Mesendoderm (in vitro differentiated cells): Measurements from ENCODE around the gene HDHD3.
A peak's percentile ranks its signal among the peaks of the same experiment; 100 is the strongest.

Experiments
- DNase-seq: peaks from one replicate; pipeline ENCODE4 v3.0.0; 2013
- H2AK5ac ChIP-seq: 2 replicates; pipeline ENCODE4 v1.6.1; 2013; ENCODE audit warnings: low read length, inconsistent platforms
- H2BK120ac ChIP-seq: 2 replicates; pipeline ENCODE4 v1.6.1; 2013; ENCODE audit warnings: low read depth, mild to moderate bottlenecking, low read length, moderate library complexity, mixed read lengths
- H2BK15ac ChIP-seq: replicated peaks from 2 replicates; pipeline ENCODE4 v1.6.1; 2013; ENCODE audit warnings: low read depth, mild to moderate bottlenecking, moderate library complexity
- H2BK5ac ChIP-seq: 2 replicates; pipeline ENCODE4 v1.6.1; 2013; ENCODE audit warnings: low read length, inconsistent platforms
- H3K18ac ChIP-seq: 2 replicates; pipeline ENCODE4 v1.6.1; 2013; ENCODE audit warnings: mild to moderate bottlenecking, low read length, mixed read lengths
- H3K23ac ChIP-seq: one replicate; pipeline ENCODE4 v1.6.1; 2013; ENCODE audit warnings: low read length
- H3K27ac ChIP-seq: 2 replicates; pipeline ENCODE4 v1.5.1; 2013; ENCODE audit warnings: low read depth, mild to moderate bottlenecking, inconsistent platforms, low read length, moderate library complexity
- H3K27me3 ChIP-seq: 2 replicates; pipeline ENCODE4 v1.6.1; 2013; ENCODE audit warnings: low read length, control low read depth, mild to moderate bottlenecking, inconsistent platforms; ENCODE audit not compliant: insufficient read depth, poor library complexity
- H3K36me3 ChIP-seq: 2 replicates; pipeline ENCODE4 v1.6.1; 2013; ENCODE audit warnings: low read length, inconsistent platforms; ENCODE audit not compliant: control insufficient read depth, insufficient read depth
- H3K4ac ChIP-seq: one replicate; pipeline ENCODE4 v1.6.1; 2013; ENCODE audit warnings: low read depth, mild to moderate bottlenecking, low read length, moderate library complexity
- H3K4me1 ChIP-seq: 2 replicates; pipeline ENCODE4 v1.6.1; 2013; ENCODE audit warnings: low read depth, low read length, inconsistent platforms; ENCODE audit not compliant: control insufficient read depth
- H3K4me2 ChIP-seq: 2 replicates; pipeline ENCODE4 v1.6.1; 2013; ENCODE audit warnings: low read length
- H3K4me3 ChIP-seq: 2 replicates; pipeline ENCODE4 v1.5.1; 2013; ENCODE audit warnings: mild to moderate bottlenecking, low read length
- H3K56ac ChIP-seq: one replicate; pipeline ENCODE4 v1.6.1; 2013; ENCODE audit warnings: low read length
- H3K79me1 ChIP-seq: 2 replicates; pipeline ENCODE4 v1.6.1; 2013; ENCODE audit warnings: low read length, inconsistent platforms
- H3K79me2 ChIP-seq: 2 replicates; pipeline ENCODE4 v1.6.1; 2013; ENCODE audit warnings: mild to moderate bottlenecking, low read length; ENCODE audit not compliant: control insufficient read depth, insufficient read depth
- H3K9ac ChIP-seq: 2 replicates; pipeline ENCODE4 v1.6.1; 2013; ENCODE audit warnings: low read length, inconsistent platforms
- H4K5ac ChIP-seq: one replicate; pipeline ENCODE4 v1.6.1; 2013; ENCODE audit warnings: low read length
- H4K8ac ChIP-seq: one replicate; pipeline ENCODE4 v1.6.1; 2013; ENCODE audit warnings: low read depth, mild to moderate bottlenecking, control low read depth, low read length, moderate library complexity
- WGBS: extraction: QIAGEN DNeasy Blood & Tissue Kit; methylation state at CpG from one replicate; pipeline ENCODE4 v1.1.7; 2013; ENCODE audit warnings: low lambda C conversion rate, missing lambda C conversion rate; ENCODE audit not compliant: insufficient coverage; ENCODE audit errors: extremely low coverage; 5-methylcytosine and 5-hydroxymethylcytosine counted together

The HDHD3 gene

GRCh38 chr9:113403646-113404045 is 26.9 kb upstream of the HDHD3 start:
- no peaks in the 10 kb centered on the region for H3K4me1 ChIP-seq
- no peak overlapping the region for H2AK5ac ChIP-seq
- no peak overlapping the region for H3K56ac ChIP-seq
- H3K4ac ChIP-seq, result no peak overlapping the region
- no peaks in the 10 kb centered on the region for H3K27me3 ChIP-seq
- H3K23ac ChIP-seq, result no peak overlapping the region
- peaks cover 4% of the 10 kb centered on the region for H3K79me1 ChIP-seq
- H2BK120ac ChIP-seq, result no peak overlapping the region
- H4K8ac ChIP-seq, result no peak overlapping the region
- H3K4me2 ChIP-seq, result no peak overlapping the region
- DNase-seq, result no peak
- no peak overlapping the region for H3K9ac ChIP-seq
- WGBS, result no CpG with 5 or more reads among the region's 2 CpGs
- H3K27ac ChIP-seq, result no peak overlapping the region
- H3K36me3 ChIP-seq, result peaks cover 8% of the 10 kb centered on the region
- no peak overlapping the region for H2BK15ac ChIP-seq
- H3K79me2 ChIP-seq, result peaks cover 6% of the 10 kb centered on the region
- no peak overlapping the region for H3K4me3 ChIP-seq
- H3K18ac ChIP-seq, result no peak overlapping the region
- no peak overlapping the region for H4K5ac ChIP-seq
- H2BK5ac ChIP-seq, result no peak overlapping the region

- Histone ChIP-seq H3K4me3 (peak within 1 kb of the TSS; percentile 86), H3K23ac (no peak within 1 kb of the TSS), H4K5ac (no peak within 1 kb of the TSS), H3K56ac (peak within 1 kb of the TSS; percentile 92), H3K27me3 (no peaks in the 10 kb centered on the region), H3K4ac (no peak within 1 kb of the TSS), H3K4me1 (no peaks in the 10 kb centered on the region), H3K4me2 (peak within 1 kb of the TSS; percentile 48), H2BK120ac (no peak within 1 kb of the TSS), H4K8ac (no peak within 1 kb of the TSS), H3K18ac (peak within 1 kb of the TSS; percentile 19), H3K27ac (peak within 1 kb of the TSS; percentile 61), H3K79me2 (no peaks in the 10 kb centered on the region), H2AK5ac (no peak within 1 kb of the TSS), H2BK5ac (no peak within 1 kb of the TSS), H3K79me1 (no peaks in the 10 kb centered on the region), H3K36me3 (no peaks in the 10 kb centered on the region), H3K9ac (peak within 1 kb of the TSS; percentile 90), H2BK15ac (peak within 1 kb of the TSS; percentile 13)
- WGBS, result no CpG with 5 or more reads among the region's 50 CpGs
- peak; percentile 99 for DNase-seq
Measured at GRCh38 chr9:113401027-113401792, 24.4 kb upstream of the HDHD3 start, which contains the start of gene ALAD. Gene ALAD, minus strand, starts transcription at chr9:113401284. Its CDS starts 7,725 bp downstream, at chr9:113393559.

- no CpG with 5 or more reads among the region's 3 CpGs for WGBS
- H3K4me3 ChIP-seq, result no peak overlapping the region
Measured at GRCh38 chr9:113399646-113400200, 22.9 kb upstream of the HDHD3 start.

DNA sequence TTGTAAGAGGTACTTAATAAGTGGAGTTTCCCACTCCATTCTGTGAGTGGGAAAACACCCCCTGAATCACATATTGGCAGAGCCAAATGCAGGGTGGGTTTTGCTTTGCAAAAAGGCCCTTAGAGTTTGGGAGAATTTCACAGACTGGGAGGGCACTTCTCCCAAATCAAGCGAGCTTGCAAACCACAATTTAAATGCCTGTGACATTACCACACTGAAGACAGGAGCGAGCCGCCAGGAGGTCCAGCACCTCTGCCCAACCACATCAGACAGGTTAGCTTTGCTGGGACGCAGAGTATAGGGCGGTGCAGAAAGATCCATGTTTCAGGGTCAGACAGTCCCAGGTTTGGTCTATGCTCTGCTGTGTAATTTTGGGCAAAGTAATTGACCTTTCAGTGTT is 22.0 kb upstream of the HDHD3 start:
- Histone ChIP-seq H3K4ac (no peak overlapping the region), H3K79me1 (no peaks in the 10 kb centered on the region), H2BK5ac (no peak overlapping the region), H3K27ac (peak overlapping the region; percentile 60), H3K27me3 (no peaks in the 10 kb centered on the region), H2BK15ac (no peak overlapping the region), H2AK5ac (no peak overlapping the region), H3K4me2 (no peak overlapping the region), H3K36me3 (no peaks in the 10 kb centered on the region), H3K56ac (no peak overlapping the region), H3K18ac (no peak overlapping the region), H4K8ac (no peak overlapping the region), H3K79me2 (no peaks in the 10 kb centered on the region), H3K4me3 (no peak overlapping the region), H4K5ac (no peak overlapping the region), H3K4me1 (no peaks in the 10 kb centered on the region), H3K9ac (no peak overlapping the region), H3K23ac (no peak overlapping the region), H2BK120ac (no peak overlapping the region)
- no peak for DNase-seq
- WGBS, result no CpG with 5 or more reads among the region's 5 CpGs

More at GRCh38 chr9:113399646-113400200, 22.9 kb upstream of the HDHD3 start:
- no peaks in the 10 kb centered on the region for H3K4me1 ChIP-seq
- no peak overlapping the region for H2AK5ac ChIP-seq
- H3K36me3 ChIP-seq, result no peaks in the 10 kb centered on the region
- no peak overlapping the region for H3K18ac ChIP-seq
- no peaks in the 10 kb centered on the region for H3K79me2 ChIP-seq
- H4K5ac ChIP-seq, result no peak overlapping the region
- peak overlapping the region; percentile 38 for H3K9ac ChIP-seq
- no peaks in the 10 kb centered on the region for H3K27me3 ChIP-seq
- no peak overlapping the region for H3K4ac ChIP-seq
- no peak overlapping the region for H2BK5ac ChIP-seq
- H2BK120ac ChIP-seq, result no peak overlapping the region
- H3K23ac ChIP-seq, result no peak overlapping the region
- H3K4me2 ChIP-seq, result no peak overlapping the region
- H3K79me1 ChIP-seq, result no peaks in the 10 kb centered on the region
- H2BK15ac ChIP-seq, result no peak overlapping the region
- H4K8ac ChIP-seq, result no peak overlapping the region
- peak overlapping the region; percentile 36 for H3K27ac ChIP-seq
- peak overlapping the region; percentile 49 for H3K56ac ChIP-seq
- DNase-seq, result peak; percentile 74

- H3K9ac ChIP-seq, result no peak overlapping the region
- no peak overlapping the region for H3K4me2 ChIP-seq
- no peak overlapping the region for H2BK120ac ChIP-seq
- no peak overlapping the region for H3K56ac ChIP-seq
- no peaks in the 10 kb centered on the region for H3K27me3 ChIP-seq
- H3K4me3 ChIP-seq, result no peak overlapping the region
- no peak overlapping the region for H2BK5ac ChIP-seq
- no peaks in the 10 kb centered on the region for H3K4me1 ChIP-seq
- no peaks in the 10 kb centered on the region for H3K79me2 ChIP-seq
- no peak overlapping the region for H3K18ac ChIP-seq
- WGBS, result no CpG with 5 or more reads among the region's 3 CpGs
- H4K8ac ChIP-seq, result no peak overlapping the region
- H3K23ac ChIP-seq, result no peak overlapping the region
- DNase-seq, result no peak
- H2AK5ac ChIP-seq, result no peak overlapping the region
- H2BK15ac ChIP-seq, result no peak overlapping the region
- no peaks in the 10 kb centered on the region for H3K79me1 ChIP-seq
- no peak overlapping the region for H4K5ac ChIP-seq
- H3K36me3 ChIP-seq, result no peaks in the 10 kb centered on the region
- H3K27ac ChIP-seq, result no peak overlapping the region
- H3K4ac ChIP-seq, result no peak overlapping the region
Measured at GRCh38 chr9:113397203-113397631, 20.4 kb upstream of the HDHD3 start.
